Gastrocnemius medialis (tissue), 4 donors: ENCODE results near the gene TBL1XR1. TPM values are rescaled to one million over a fixed set of nuclear protein-coding genes. Genes with fewer than 3 reads are reported as not detected.

Experiments used
- ATAC-seq, 2 donors: fragments of 150-250 bp; one replicate each; pipeline ENCODE4 v1.9.1; 2016
- DNase-seq, 2 donors: peaks; one replicate each; pipeline ENCODE4 v3.0.0-alpha.2; 2019
- H3K27ac ChIP-seq, 4 donors: fragments of 200-600 bp; sonication (generic); 1 replicate in 1 of 4; 2 replicates in 3 of 4; pipeline ENCODE4 v1.5.1; 2016 to 2018; ENCODE audit warnings: mild to moderate bottlenecking in 2 of 4, moderate library complexity in 1 of 4
- H3K27me3 ChIP-seq, 3 donors: fragments of 200-600 bp; sonication (generic) in 2 of 3; 1 replicate in 1 of 3; 2 replicates in 2 of 3; pipeline versions ENCODE4 v1.5.1 to v1.6.0; 2016 to 2019; ENCODE audit warnings: mild to moderate bottlenecking in 1 of 3, moderate library complexity in 1 of 3
- H3K36me3 ChIP-seq, 2 donors: fragments of 200-600 bp; sonication (generic) in 1 of 2; one replicate each; pipeline ENCODE4 v1.5.1; 2017 to 2018
- H3K4me1 ChIP-seq, 2 donors: fragments of 200-600 bp; sonication (generic) in 1 of 2; one replicate each; pipeline ENCODE4 v1.5.1; 2016 to 2017; ENCODE audit warnings: mild to moderate bottlenecking in 2 of 2
- H3K4me3 ChIP-seq, 4 donors: fragments of 200-600 bp; sonication (generic) in 3 of 4; 1 replicate in 1 of 4; 2 replicates in 3 of 4; pipeline ENCODE4 v1.5.1; 2016 to 2019; ENCODE audit warnings: mild to moderate bottlenecking in 2 of 4
- H3K9me3 ChIP-seq, 3 donors: fragments of 200-600 bp; sonication (generic) in 2 of 3; 1 replicate in 1 of 3; 2 replicates in 2 of 3; pipeline ENCODE4 v1.5.1; 2016 to 2019
- POLR2A ChIP-seq, 2 donors: fragments of 450-650 bp; IDR thresholded peaks; one replicate each; pipeline ENCODE4 v1.6.1; 2017; ENCODE audit warnings: antibody characterized with exemption in 2 of 2, mild to moderate bottlenecking in 2 of 2, moderate library complexity in 2 of 2
- in situ Hi-C, 4 donors: fragments of 200-750 bp; cut with MboI; loops; one replicate each; pipeline versions ENCODE4 v1.15.0 to v1.8.0; 2017; ENCODE audit warnings: low sequenced_read_pairs in 4 of 4
- intact Hi-C: fragments of 100-400 bp; cut with DNase I; formaldehyde crosslinking; loops from one replicate; pipeline ENCODE4 v1.15.1; 2023; ENCODE audit warnings: low total_unique reads
- total RNA-seq, 4 donors: library from RNA; depleted of rRNA; stranded (reverse); fragments of >200 nt; gene quantifications; one replicate each; pipeline versions ENCODE4 v1.1.0 to v1.2.3, GENCODE V29; 2016
- TF ChIP-seq, protein P1 (sequence below), 5 experiments: fragments of 450-650 bp in 3 of 5; fragments of 200-600 bp in 2 of 5; sonication (generic) in 2 of 5; IDR thresholded peaks in 4 of 5; conservative IDR thresholded peaks in 1 of 5; 1 replicate in 4 of 5; 2 replicates in 1 of 5; pipeline ENCODE4 v1.5.1; 2016 to 2019; ENCODE audit warnings: antibody characterized with exemption in 5 of 5, mild to moderate bottlenecking in 3 of 5, moderate library complexity in 3 of 5

Gene TBL1XR1
- total RNA-seq, 4 donors from 2014 or later, result 35.9 to 77.8 (median 49.2) TPM

DNA sequence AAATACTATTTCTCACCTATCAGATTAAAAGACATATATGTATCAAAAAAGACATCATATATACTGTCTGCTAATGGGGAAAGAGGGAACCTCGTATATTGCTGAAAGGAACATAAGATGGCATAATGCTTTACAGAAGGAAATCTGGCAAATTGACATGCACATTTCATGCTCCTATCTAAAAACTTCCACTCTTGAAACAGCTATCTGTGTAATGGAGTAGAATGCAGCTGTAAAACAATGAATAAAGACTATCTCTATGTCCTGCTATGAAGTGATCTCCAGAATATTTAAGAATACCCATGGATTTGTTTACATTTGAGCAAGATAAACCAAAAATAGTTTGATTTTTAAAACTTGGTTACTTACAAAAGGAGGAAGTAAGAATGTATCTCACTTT, 107.4 kb downstream of the TBL1XR1 start:
- DNase-seq (no peak), ATAC-seq (no peak)
- Histone ChIP-seq H3K9me3 (no peaks in the 10 kb centered on the region), H3K36me3 (no peaks in the 10 kb centered on the region), H3K27ac (peak overlapping the region in 1 of 4 donors; percentile 10), H3K27me3 (no peaks in the 10 kb centered on the region), H3K4me1 (peaks cover 21 to 45% of the 10 kb centered on the region in 2 donors), H3K4me3 (no peak overlapping the region)
- TF ChIP-seq, protein P1, sequence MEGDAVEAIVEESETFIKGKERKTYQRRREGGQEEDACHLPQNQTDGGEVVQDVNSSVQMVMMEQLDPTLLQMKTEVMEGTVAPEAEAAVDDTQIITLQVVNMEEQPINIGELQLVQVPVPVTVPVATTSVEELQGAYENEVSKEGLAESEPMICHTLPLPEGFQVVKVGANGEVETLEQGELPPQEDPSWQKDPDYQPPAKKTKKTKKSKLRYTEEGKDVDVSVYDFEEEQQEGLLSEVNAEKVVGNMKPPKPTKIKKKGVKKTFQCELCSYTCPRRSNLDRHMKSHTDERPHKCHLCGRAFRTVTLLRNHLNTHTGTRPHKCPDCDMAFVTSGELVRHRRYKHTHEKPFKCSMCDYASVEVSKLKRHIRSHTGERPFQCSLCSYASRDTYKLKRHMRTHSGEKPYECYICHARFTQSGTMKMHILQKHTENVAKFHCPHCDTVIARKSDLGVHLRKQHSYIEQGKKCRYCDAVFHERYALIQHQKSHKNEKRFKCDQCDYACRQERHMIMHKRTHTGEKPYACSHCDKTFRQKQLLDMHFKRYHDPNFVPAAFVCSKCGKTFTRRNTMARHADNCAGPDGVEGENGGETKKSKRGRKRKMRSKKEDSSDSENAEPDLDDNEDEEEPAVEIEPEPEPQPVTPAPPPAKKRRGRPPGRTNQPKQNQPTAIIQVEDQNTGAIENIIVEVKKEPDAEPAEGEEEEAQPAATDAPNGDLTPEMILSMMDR (IDR thresholded peaks at IDR 0.05 in 4 of 5, conservative IDR thresholded peaks at IDR 0.05 in 1 of 5), result no peak
- no peak for TF ChIP-seq POLR2A (IDR thresholded peaks at IDR 0.05)
- intact Hi-C loops, result no loop called here
- in situ Hi-C loops, result no loop called here

DNA sequence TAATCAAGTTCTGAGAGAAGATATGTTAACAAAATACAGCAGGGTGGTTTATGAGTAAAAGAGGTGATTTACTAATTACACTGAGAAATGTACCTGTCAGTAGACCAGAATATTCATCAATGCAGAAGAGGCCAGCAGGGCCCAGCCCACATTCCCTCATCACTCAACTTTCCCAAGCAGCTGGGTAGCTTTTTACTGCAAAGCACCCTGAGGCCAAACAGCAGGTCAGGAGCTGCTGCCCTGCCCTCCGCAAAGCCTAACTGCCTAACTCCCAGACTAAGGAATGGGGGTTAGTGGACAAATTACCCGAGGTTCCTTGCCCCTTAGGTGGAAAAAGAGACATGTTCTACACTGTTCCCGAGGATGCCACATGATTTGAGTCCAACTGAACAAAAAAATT, 108.2 kb downstream of the TBL1XR1 start:
- peak overlapping the region in 1 of 4 donors; percentile 23 for H3K27ac ChIP-seq
- no peak for TF ChIP-seq POLR2A (IDR thresholded peaks at IDR 0.05)
- TF ChIP-seq, protein P1 (IDR thresholded peaks at IDR 0.05 in 4 of 5, conservative IDR thresholded peaks at IDR 0.05 in 1 of 5), result no peak
- H3K4me1 ChIP-seq, result peaks cover 22 to 49% of the 10 kb centered on the region in 2 donors
- H3K9me3 ChIP-seq, result no peaks in the 10 kb centered on the region
- DNase-seq, result no peak
- no peaks in the 10 kb centered on the region for H3K36me3 ChIP-seq
- in situ Hi-C loops (no loop called here), intact Hi-C loops (no loop called here)
- no peak overlapping the region for H3K4me3 ChIP-seq
- H3K27me3 ChIP-seq, result no peaks in the 10 kb centered on the region
- no peak for ATAC-seq

DNA sequence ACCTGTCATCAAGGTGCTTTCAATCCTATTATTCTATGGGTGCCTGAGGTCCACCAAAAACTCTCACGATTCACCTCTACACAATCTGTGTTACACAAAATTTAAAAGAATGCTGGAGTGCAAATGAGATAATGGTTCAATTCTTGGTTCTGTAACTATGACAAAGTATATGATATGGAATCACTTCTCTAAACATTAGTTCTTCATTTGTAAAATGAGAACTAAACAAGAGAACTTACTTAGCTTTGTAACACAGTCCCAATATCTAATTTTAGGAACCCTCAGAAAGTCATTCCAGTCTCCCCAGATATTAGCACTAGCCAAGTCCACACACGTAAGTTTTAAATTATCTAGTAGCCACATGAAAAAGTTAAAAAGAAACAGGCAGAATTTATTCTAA, 111.5 kb downstream of the TBL1XR1 start:
- ATAC-seq (no peak), DNase-seq (no peak)
- in situ Hi-C loops (no loop called here), intact Hi-C loops (no loop called here)
- no peak overlapping the region for H3K4me3 ChIP-seq
- peaks cover 22 to 49% of the 10 kb centered on the region in 2 donors for H3K4me1 ChIP-seq
- H3K9me3 ChIP-seq, result no peaks in the 10 kb centered on the region
- no peaks in the 10 kb centered on the region for H3K27me3 ChIP-seq
- no peak overlapping the region for H3K27ac ChIP-seq
- no peaks in the 10 kb centered on the region for H3K36me3 ChIP-seq
- TF ChIP-seq, protein P1 (IDR thresholded peaks at IDR 0.05 in 4 of 5, conservative IDR thresholded peaks at IDR 0.05 in 1 of 5), result no peak
- no peak for TF ChIP-seq POLR2A (IDR thresholded peaks at IDR 0.05)

DNA sequence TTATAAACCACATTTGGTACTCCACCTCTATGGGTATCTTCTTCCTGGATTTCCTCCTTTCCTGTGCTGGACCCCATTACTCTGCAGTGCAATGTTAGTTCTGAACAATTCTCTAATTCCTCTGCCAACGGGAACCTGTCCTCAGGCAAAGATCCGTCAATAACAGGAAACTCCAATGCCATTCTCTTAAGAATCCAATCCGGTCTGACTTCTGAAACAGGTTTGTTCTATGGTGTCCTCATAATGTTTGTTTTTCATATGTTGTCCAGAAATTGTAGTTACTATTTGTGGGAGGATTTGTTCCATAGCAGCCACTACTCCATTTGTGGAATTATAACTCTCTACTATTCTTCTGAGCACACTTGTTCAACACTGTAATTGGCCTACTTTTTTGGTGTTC, 112.7 kb downstream of the TBL1XR1 start:
- ATAC-seq (no peak), DNase-seq (no peak)
- Histone ChIP-seq H3K27me3 (no peaks in the 10 kb centered on the region), H3K9me3 (no peaks in the 10 kb centered on the region), H3K27ac (no peak overlapping the region), H3K36me3 (no peaks in the 10 kb centered on the region), H3K4me3 (no peak overlapping the region), H3K4me1 (peaks cover 22 to 45% of the 10 kb centered on the region in 2 donors)
- intact Hi-C loops (no loop called here), in situ Hi-C loops (no loop called here)
- no peak for TF ChIP-seq POLR2A (IDR thresholded peaks at IDR 0.05)
- TF ChIP-seq, protein P1 (IDR thresholded peaks at IDR 0.05 in 4 of 5, conservative IDR thresholded peaks at IDR 0.05 in 1 of 5), result no peak

DNA sequence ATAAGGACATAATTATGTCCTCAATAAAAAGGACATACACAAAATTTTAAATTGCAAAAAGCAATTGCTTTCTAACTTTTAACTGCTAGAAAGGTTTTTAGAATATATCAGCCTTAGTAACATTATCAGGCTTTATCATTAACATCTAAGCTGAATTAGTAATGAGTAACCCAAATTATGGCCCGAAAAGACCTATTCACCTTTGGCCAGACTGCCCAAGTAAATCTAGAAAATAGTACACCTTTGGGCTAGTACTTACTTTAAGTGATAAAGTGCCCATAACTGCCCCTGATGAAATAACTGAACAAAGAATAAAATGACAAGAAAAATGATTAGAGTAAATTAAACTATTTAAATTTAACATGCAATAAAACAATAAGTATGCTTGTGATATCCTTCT, 117.2 kb downstream of the TBL1XR1 start:
- ATAC-seq (no peak), DNase-seq (no peak)
- Histone ChIP-seq H3K4me3 (no peak overlapping the region), H3K27me3 (no peaks in the 10 kb centered on the region), H3K4me1 (peaks cover 13 to 26% of the 10 kb centered on the region in 2 donors), H3K27ac (no peak overlapping the region), H3K36me3 (no peaks in the 10 kb centered on the region), H3K9me3 (no peaks in the 10 kb centered on the region)
- in situ Hi-C loops, result no loop called here
- intact Hi-C loops, result no loop called here
- no peak for TF ChIP-seq POLR2A (IDR thresholded peaks at IDR 0.05)
- TF ChIP-seq, protein P1 (IDR thresholded peaks at IDR 0.05 in 4 of 5, conservative IDR thresholded peaks at IDR 0.05 in 1 of 5), result no peak
